Activated CD8-positive, alpha-beta memory T cell treated with anti-CD3 and anti-CD28 coated beads for 24 hours (primary cell): Measurements from ENCODE around the gene TRMT11.
"Not testable (repeated sequence)": the region's sequence is repeated elsewhere in the genome, so short reads cannot be mapped to it uniquely, and the experiment has no call there.

Source experiments
- DNase-seq: peaks from one replicate; pipeline ENCODE4 v3.0.0-alpha.2; 2020

Gene TRMT11

GRCh38 chr6:125994670-125995488 lies 8.5 kb downstream of the TRMT11 start:
- no peak for DNase-seq

- peak; percentile 82 for DNase-seq
These were observed 9.7 kb downstream of the TRMT11 start for GRCh38 chr6:125995972-125996580.

- no peak for DNase-seq
These were observed 16.7 kb downstream of the TRMT11 start for GRCh38 chr6:126002755-126003679.

- DNase-seq = no peak
These were observed 21.5 kb downstream of the TRMT11 start for GRCh38 chr6:126007800-126008199.

GRCh38 chr6:126010040-126010439 lies 23.7 kb downstream of the TRMT11 start:
- no peak for DNase-seq

GRCh38 chr6:126015863-126016262 lies 29.5 kb downstream of the TRMT11 start:
- no peak for DNase-seq

- no peak for DNase-seq
These were observed 30.3 kb downstream of the TRMT11 start for GRCh38 chr6:126016591-126016990.

GRCh38 chr6:126017668-126018067 lies 31.3 kb downstream of the TRMT11 start:
- no peak for DNase-seq

GRCh38 chr6:126020305-126021050 lies 34.1 kb downstream of the TRMT11 start:
- no peak for DNase-seq

GRCh38 chr6:126023474-126023873 lies 37.1 kb downstream of the TRMT11 start:
- DNase-seq = not testable (repeated sequence)

GRCh38 chr6:126026001-126026400 lies 39.7 kb downstream of the TRMT11 start:
- DNase-seq = no peak

GRCh38 chr6:126027601-126028000 lies 41.3 kb downstream of the TRMT11 start:
- no peak for DNase-seq

- DNase-seq = no peak
These were observed 43.7 kb downstream of the TRMT11 start for GRCh38 chr6:126030045-126030444.

- no peak for DNase-seq
These were observed 47.4 kb downstream of the TRMT11 start for GRCh38 chr6:126033696-126034095.

- no peak for DNase-seq
These were observed 48.3 kb downstream of the TRMT11 start for GRCh38 chr6:126034656-126035055.

GRCh38 chr6:126035764-126036163 lies 49.4 kb downstream of the TRMT11 start:
- no peak for DNase-seq

- no peak for DNase-seq
These were observed 51.9 kb downstream of the TRMT11 start for GRCh38 chr6:126038234-126038633.

- no peak for DNase-seq
These were observed 52.9 kb downstream of the TRMT11 start for GRCh38 chr6:126039284-126039683.

GRCh38 chr6:126040394-126040793 lies 54.1 kb downstream of the TRMT11 start:
- no peak for DNase-seq

- DNase-seq = no peak
These were observed 54.5 kb downstream of the TRMT11 start for GRCh38 chr6:126040826-126041225.

- DNase-seq = no peak
These were observed 55.2 kb downstream of the TRMT11 start for GRCh38 chr6:126041516-126041915.

- DNase-seq = no peak
These were observed 55.7 kb downstream of the TRMT11 start for GRCh38 chr6:126042001-126042419.

- no peak for DNase-seq
These were observed 61.3 kb downstream of the TRMT11 start for GRCh38 chr6:126047648-126048047.
